ENCODE results near the gene PLCXD3.

The PLCXD3 gene

DNA sequence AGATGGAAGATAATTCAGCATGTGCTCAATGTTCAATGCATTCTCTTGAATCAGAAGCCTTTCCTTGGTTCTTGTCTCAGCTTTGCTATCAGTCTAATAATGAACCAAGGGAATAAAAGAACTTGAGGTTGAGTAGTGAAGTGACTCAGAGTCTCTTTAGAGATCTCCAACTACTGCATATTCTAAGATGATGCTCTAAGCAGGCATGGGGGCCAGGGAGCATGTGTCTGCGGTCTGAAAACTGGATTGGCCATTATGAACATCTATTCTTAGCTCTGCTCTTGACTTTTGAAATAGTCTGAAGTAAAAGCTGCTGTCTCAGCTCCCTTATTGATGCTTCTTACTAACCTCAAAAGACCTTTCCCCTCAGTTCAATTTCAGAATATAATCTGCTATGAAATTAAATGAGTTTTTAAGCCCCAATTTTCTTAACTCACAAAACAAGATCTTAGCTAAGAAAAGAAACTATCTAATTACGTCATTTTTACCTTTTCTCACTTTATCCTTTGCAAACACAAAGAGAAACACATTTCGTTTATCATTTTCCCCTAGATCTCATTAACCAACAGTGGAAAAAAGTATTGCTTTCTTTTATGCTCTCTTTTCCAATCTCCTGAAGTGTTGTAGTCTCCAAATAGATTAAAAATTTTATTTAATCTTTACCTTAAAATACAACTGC is 44.8 kb downstream of the PLCXD3 start:
- TF ChIP-seq CTCF (IDR thresholded peaks at IDR 0.05; ENCODE audit: insufficient read depth, low read length, missing control alignments) = no peak
- ChIA-PET POLR2A (no interaction called here), CTCF (no interaction called here)
- no peak overlapping the region for H3K4me3 ChIP-seq (ENCODE audit: low read depth, low read length)
- DNase-seq (ENCODE audit: low read depth, low spot score) = no peak

- ChIA-PET CTCF (no interaction called here), POLR2A (no interaction called here)
- H3K4me3 ChIP-seq (ENCODE audit: low read depth, low read length) = no peak overlapping the region
Measured at GRCh38 chr5:41459557-41459956, 50.8 kb downstream of the PLCXD3 start.

DNA sequence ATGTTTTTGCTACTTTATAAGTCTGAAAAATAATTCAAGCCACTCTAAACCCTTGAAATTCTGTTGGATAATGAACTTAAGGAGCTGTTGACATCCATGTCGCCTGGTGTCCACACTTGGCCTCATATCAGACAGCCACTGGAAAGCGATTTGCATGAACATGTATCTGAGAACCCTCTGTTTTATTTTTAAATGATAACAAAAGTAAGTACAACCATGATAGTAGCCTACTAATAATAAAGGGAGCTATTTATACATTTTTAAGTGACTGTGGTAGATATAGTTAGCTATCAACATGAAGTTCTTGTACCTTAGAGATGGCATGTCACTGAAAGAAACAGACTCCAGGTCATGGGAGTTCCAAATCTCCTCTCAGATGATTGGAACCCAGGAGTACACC is 53.3 kb downstream of the PLCXD3 start:
- TF ChIP-seq CTCF (IDR thresholded peaks at IDR 0.05; ENCODE audit: insufficient read depth, low read length, missing control alignments) = no peak
- DNase-seq (ENCODE audit: low read depth, low spot score) = no peak
- ChIA-PET CTCF (no interaction called here), POLR2A (no interaction called here)
- no peak overlapping the region for H3K4me3 ChIP-seq (ENCODE audit: low read depth, low read length)

More at GRCh38 chr5:41459557-41459956, 50.8 kb downstream of the PLCXD3 start:
- TF ChIP-seq CTCF (IDR thresholded peaks at IDR 0.05; ENCODE audit: insufficient read depth, low read length, missing control alignments) = no peak
- no peak for DNase-seq (ENCODE audit: low read depth, low spot score)

- CTCF ChIA-PET = no interaction called here
Measured at GRCh38 chr5:41452506-41452905, 57.9 kb downstream of the PLCXD3 start.

GRCh38 chr5:41447650-41448510 is 62.5 kb downstream of the PLCXD3 start:
- DNase-seq (ENCODE audit: low read depth, low spot score) = no peak
- ChIA-PET POLR2A (no interaction called here), CTCF (interaction anchor here (0.6 kb wide), 1 partner anchor 60 kb away, joined by 3 read pairs; no protein-coding TSS in a partner anchor)
- no peak for TF ChIP-seq CTCF (IDR thresholded peaks at IDR 0.05; ENCODE audit: insufficient read depth, low read length, missing control alignments)
- no peak overlapping the region for H3K4me3 ChIP-seq (ENCODE audit: low read depth, low read length)

More at GRCh38 chr5:41452506-41452905, 57.9 kb downstream of the PLCXD3 start:
- POLR2A ChIA-PET = no interaction called here
- H3K4me3 ChIP-seq (ENCODE audit: low read depth, low read length) = no peak overlapping the region
- no peak for DNase-seq (ENCODE audit: low read depth, low spot score)
- no peak for TF ChIP-seq CTCF (IDR thresholded peaks at IDR 0.05; ENCODE audit: insufficient read depth, low read length, missing control alignments)

DNA sequence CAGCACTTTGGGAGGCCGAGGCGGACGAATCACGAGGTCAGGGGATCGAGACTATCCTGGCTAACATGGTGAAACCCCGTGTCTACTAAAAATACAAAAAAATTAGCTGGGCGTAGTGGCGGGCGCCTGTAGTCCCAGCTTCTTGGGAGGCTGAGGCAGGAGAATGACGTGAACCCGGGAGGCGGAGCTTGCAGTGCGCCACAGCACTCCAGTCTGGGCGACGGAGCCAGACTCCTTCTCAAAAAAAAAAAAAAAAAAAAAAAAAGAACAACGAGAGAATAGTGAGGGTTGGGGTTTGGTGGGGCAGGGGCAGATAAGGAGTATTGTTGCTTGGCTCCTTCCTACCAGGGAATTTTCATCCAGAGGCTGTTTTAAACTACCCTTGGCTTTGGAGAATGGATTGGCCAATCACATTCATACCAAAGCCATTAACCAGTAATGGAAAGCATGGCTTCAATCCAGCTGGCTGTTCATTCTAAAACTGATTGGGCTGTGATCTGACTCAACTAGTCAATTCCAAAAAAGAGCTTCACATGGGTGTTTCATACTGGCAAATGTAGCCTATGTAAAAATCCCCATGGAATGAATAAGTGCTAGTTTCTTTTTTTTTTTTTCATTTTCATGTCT is 64.4 kb downstream of the PLCXD3 start:
- no peak for DNase-seq (ENCODE audit: low read depth, low spot score)
- no peak for TF ChIP-seq CTCF (IDR thresholded peaks at IDR 0.05; ENCODE audit: insufficient read depth, low read length, missing control alignments)
- ChIA-PET CTCF (interaction anchor here (0.6 kb wide), 2 partner anchors 56 to 958 kb away, joined by 3 read pairs; no protein-coding TSS in a partner anchor), POLR2A (no interaction called here)
- H3K4me3 ChIP-seq (ENCODE audit: low read depth, low read length) = no peak overlapping the region
